ENCODE data around the gene MICOS13.

MICOS13 gene

DNA sequence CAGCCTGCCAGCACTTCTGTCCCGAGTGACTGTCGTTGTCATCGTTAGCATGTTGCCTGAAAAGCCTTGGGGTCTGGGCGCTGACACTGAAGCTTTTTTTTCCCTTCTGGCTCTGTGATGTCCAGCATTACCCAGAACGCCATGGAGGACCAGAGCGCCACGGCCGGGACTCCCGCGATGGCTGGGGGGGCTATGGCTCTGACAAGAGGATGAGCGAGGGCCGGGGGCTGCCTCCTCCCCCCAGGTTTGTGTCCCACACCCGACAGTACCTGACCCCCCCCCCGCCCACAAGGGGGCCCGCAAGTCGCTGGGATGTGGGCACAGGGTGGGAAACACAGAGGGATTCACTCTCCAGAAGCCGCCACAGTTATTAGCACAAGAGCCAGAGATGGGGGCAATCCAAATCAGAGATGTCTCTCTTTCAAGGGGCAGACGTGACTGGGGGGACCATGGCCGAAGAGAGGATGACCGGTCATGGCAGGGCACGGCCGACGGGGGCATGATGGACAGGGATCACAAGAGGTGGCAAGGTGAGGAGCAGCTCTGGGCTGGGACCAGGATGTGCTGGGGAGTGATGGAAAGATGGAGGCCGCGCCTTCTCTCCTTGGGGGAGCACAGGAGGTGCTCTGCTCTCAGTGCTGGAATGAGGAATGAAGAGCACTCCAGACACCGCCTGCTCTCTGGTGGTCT, 13.2 kb downstream of the MICOS13 start:
- TF ChIP-seq, protein P1, sequence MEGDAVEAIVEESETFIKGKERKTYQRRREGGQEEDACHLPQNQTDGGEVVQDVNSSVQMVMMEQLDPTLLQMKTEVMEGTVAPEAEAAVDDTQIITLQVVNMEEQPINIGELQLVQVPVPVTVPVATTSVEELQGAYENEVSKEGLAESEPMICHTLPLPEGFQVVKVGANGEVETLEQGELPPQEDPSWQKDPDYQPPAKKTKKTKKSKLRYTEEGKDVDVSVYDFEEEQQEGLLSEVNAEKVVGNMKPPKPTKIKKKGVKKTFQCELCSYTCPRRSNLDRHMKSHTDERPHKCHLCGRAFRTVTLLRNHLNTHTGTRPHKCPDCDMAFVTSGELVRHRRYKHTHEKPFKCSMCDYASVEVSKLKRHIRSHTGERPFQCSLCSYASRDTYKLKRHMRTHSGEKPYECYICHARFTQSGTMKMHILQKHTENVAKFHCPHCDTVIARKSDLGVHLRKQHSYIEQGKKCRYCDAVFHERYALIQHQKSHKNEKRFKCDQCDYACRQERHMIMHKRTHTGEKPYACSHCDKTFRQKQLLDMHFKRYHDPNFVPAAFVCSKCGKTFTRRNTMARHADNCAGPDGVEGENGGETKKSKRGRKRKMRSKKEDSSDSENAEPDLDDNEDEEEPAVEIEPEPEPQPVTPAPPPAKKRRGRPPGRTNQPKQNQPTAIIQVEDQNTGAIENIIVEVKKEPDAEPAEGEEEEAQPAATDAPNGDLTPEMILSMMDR (IDR thresholded peaks at IDR 0.05; ENCODE audit: low read depth, low read length), result no peak
- no peak for DNase-seq (ENCODE audit: extremely low read depth, low read depth)

DNA sequence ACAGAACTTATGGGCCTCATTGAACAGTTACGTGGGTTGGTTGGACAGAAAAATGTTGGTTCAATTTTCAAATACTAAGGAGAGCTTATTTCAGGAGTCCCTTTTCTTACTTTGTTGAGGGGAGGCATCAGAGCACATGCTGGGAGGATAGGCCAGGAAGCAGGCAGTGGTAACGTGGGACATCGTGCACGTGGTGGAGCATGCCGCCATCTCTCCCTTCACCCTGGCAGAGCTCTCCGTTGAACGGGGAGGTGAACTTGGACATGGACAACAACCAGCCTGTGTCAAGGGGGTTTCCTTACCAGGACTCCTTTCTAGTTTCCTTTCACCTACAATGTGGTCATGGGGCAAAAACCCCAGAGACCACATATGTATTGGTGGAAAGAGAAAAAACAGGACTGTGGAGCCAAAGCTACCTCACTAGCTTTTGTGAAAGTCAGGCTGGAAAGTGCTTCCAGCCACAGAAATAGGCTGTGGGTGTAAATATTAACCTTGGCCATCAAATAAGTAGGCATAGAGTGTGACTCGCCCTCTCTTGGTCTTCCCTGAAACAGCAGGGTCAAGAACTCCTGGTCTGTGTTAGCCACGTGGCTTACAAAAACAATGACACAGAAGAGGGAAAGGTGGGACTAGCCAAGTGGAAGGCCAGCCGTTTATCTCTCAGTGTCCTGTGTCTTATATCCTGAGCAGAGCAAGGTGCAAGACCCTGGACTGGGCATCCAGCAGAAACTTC, 14.4 kb downstream of the MICOS13 start:
- no peak for DNase-seq (ENCODE audit: extremely low read depth, low read depth)
- TF ChIP-seq, protein P1 (IDR thresholded peaks at IDR 0.05; ENCODE audit: low read depth, low read length), result peak; percentile 26

DNA sequence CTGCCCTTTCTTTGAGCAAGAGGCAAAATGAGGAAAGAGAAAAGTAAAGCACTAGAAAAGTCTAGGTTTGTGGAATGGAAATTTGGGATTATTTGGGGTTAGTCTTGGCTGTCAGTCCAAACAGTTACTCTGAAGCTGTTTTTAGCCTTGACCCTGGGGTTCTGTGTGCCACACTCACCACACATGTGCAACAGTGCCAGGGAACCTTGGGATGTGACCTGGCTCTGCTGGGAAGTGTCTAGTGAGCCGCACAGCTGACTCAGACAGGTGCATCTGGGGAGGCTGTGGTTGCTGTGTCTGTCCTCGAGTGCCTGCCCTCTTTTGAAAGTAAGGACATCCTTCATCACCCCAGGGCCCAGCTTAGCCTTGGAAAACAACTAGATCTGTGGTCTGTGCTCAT, 15.8 kb downstream of the MICOS13 start:
- TF ChIP-seq, protein P1 (IDR thresholded peaks at IDR 0.05; ENCODE audit: low read depth, low read length), result no peak
- DNase-seq (ENCODE audit: extremely low read depth, low read depth), result no peak

DNA sequence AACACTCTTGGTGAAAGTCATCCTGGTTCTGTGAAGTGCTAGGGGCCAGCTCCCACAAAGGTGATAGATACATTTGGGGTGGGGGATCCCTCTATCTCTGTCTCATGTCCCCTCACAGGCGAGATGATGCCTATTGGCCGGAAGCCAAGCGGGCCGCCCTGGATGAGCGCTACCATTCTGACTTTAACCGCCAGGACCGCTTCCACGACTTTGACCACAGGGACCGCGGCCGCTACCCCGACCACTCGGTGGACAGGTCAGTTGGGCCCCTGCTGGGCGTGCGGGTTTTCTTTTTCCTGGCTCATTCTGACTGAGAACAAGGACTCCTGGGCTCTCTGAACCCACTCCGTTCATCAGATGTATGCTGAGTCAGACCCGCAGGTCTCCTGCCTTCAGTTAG, 16.4 kb downstream of the MICOS13 start:
- DNase-seq (ENCODE audit: extremely low read depth, low read depth), result no peak
- TF ChIP-seq, protein P1 (IDR thresholded peaks at IDR 0.05; ENCODE audit: low read depth, low read length), result no peak

DNA sequence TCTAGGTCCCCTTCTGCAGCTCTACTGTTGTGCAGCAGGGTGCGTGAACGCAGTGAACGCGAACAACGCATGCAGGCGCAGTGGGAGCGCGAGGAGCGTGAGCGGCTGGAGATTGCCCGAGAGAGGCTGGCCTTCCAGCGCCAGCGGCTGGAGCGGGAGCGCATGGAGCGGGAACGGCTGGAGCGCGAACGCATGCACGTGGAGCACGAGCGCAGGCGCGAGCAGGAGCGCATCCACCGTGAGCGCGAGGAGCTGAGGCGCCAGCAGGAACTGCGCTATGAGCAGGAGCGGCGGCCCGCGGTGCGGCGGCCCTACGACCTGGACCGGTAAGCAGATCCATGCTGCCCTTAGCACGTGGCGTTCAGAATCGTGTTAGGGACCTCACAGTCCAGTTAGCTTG, 18.8 kb downstream of the MICOS13 start:
- DNase-seq (ENCODE audit: extremely low read depth, low read depth), result no peak
- TF ChIP-seq, protein P1 (IDR thresholded peaks at IDR 0.05; ENCODE audit: low read depth, low read length), result no peak

DNA sequence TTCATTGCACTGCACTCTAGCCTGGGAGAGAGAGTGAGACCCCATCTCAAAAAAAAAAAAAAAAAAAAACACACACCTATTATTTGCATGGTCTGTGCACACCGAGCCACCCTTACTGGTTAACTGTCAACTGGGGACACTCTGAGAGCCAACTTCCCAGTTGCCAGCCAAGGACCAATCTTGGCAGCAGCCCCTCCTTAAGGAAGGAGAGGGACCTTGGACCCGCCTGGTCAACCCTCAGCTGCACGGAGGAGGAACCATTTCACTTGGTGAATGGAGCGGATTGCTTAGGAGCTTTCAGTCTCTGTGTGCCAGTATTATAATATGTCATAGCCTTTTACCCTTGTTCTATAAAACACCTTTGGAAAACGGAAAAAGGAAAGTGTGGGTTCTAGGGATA, 24.9 kb downstream of the MICOS13 start:
- TF ChIP-seq, protein P1 (IDR thresholded peaks at IDR 0.05; ENCODE audit: low read depth, low read length), result no peak
- DNase-seq (ENCODE audit: extremely low read depth, low read depth), result no peak

DNA sequence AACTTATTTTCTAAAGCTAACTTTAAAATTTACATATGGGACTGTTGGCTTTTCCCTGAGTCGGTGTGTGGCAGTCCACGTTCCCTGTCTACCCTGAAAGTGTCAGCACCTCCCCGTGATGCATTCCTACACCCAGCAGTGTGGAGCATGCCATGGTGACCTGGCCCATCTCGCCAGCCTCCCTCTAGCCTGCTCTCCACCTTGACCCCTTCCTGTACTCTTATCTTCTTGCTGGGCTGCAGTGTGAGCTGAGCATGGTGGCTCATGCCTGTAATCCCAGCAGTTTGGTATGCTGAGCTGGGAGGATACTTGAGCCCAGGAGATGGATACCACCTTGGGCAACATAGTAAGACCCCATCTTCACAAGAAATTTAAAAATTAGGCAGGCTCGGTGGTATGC, 25.4 kb downstream of the MICOS13 start:
- no peak for DNase-seq (ENCODE audit: extremely low read depth, low read depth)
- TF ChIP-seq, protein P1 (IDR thresholded peaks at IDR 0.05; ENCODE audit: low read depth, low read length), result no peak

Measured in AG09319 (cell line).